ES-I3 (cell line): Measurements from ENCODE around the gene PANX2.
"Not testable (repeated sequence)": the region's sequence is repeated elsewhere in the genome, so short reads cannot be mapped to it uniquely, and the experiment has no call there.

Source experiments
- H3K36me3 ChIP-seq: 2 replicates; pipeline ENCODE4 v1.6.1; 2013; ENCODE audit warnings: mild to moderate bottlenecking, low read length, control low read depth, moderate library complexity; ENCODE audit not compliant: insufficient read depth
- H3K4me1 ChIP-seq: 2 replicates; pipeline ENCODE4 v1.6.1; 2013; ENCODE audit warnings: mild to moderate bottlenecking, control low read depth, low read length; ENCODE audit not compliant: insufficient read depth
- H3K9ac ChIP-seq: 2 replicates; pipeline ENCODE4 v1.6.1; 2013; ENCODE audit warnings: low read depth, mild to moderate bottlenecking, low read length, moderate library complexity
- H3K9me3 ChIP-seq: 2 replicates; pipeline ENCODE4 v1.6.1; 2013; ENCODE audit warnings: mild to moderate bottlenecking, low read length, moderate library complexity; ENCODE audit not compliant: control insufficient read depth, insufficient read depth

Gene PANX2

DNA sequence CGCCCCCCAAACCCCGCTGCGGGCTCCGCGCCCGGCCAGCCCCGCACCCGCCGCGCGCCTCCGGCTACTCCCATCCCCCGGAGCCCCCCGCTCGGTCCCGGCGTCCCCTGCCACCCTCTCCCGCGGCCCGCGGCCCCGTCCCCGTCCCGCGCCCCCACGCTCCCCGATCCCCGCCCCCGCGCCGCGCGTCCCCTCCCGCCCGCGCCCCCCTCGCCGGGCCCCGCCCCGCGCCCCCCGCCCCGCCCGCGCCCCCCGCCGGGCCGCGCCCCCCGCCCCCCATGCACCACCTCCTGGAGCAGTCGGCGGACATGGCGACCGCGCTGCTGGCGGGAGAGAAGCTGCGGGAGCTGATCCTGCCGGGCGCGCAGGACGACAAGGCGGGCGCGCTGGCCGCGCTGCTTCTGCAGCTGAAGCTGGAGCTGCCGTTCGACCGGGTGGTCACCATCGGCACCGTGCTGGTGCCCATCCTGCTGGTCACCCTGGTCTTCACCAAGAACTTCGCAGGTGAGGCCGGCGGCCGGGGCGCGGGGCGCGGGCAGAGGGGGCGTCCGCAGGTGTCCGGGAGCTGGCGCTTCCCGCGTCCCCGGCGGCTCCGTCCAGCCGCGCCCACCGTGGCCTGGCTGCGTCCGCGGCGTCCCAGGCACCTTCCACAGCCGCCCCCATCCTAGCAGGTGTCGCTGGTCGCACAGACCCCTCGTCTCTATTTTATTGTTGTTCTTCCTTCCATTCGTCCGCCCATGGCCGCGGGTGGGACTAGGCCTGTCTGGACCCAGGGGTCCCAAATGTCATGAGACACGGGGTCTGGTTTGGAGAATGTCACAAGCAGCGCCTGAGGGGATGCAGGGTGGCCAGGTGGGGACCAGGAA, at the start of gene PANX2:
TSS of gene PANX2 (plus strand) at position 279 of the 866 bp plus-strand sequence. CDS start at position 279, 0 bp downstream.
- H3K36me3 ChIP-seq: no peaks in the 10 kb centered on the region
- H3K9me3 ChIP-seq: no peaks in the 10 kb centered on the region
- no peaks in the 10 kb centered on the region for H3K4me1 ChIP-seq
- peak within 1 kb of the TSS; percentile 61; the same call in 1 of the 2 replicates for H3K9ac ChIP-seq

DNA sequence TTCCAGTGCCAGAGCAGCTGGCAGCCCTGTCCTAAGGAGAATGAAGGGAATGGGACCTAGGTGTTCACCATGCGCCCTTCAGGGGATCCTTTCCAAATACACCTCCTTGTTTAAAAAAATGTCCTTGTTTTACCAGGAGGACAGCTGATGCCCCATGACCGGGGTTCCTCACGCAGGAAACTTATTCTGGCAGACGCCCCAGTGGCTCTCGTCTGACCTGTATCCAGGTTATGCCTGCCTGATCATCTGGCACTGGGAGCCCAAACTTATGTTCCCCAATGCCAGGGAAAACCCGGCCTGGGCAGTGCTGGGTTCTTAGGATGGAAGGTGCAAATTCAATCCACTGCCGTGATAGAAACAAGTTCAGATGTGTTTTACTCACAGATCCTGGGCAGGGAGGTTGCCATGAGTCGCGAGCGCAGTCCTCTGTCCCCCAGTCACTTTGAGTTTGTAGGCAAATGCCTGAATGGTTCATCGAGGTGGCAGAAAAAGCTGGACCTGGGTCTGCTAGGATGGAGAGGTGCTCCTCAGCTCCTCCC, 49.3 kb upstream of the PANX2 start:
- Histone ChIP-seq H3K4me1 (peaks cover 7% of the 10 kb centered on the region; the same call in 1 of the 2 replicates), H3K9ac (no peak overlapping the region), H3K9me3 (peaks cover 4% of the 10 kb centered on the region), H3K36me3 (no peaks in the 10 kb centered on the region)

GRCh38 chr22:50123119-50123518, 47.4 kb upstream of the PANX2 start:
- H3K9me3 ChIP-seq: peaks cover 4% of the 10 kb centered on the region
- H3K9ac ChIP-seq: no peak overlapping the region
- no peaks in the 10 kb centered on the region for H3K36me3 ChIP-seq
- H3K4me1 ChIP-seq: peaks cover 7% of the 10 kb centered on the region; the same call in 1 of the 2 replicates

DNA sequence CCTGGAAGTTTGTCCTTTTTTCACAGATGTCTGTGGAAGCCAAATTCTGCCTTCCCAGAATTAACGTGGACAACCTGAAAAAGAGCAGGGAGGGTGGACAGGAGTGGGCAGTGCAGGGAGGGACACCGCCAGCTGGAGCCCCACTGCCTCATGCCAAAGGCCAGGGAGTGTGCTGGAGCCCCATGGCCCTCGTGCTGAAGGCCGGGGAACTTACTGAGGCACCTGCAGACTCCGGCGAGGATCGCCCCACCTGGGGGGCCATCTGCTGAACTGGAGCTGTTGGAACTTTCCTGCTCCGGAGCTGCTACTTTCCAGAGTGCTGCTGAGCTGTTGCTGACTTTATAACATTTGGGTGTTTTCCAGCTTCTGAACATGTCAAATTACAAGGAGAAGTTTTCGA, 45.5 kb upstream of the PANX2 start:
- Histone ChIP-seq H3K4me1 (no peaks in the 10 kb centered on the region), H3K9me3 (peaks cover 4% of the 10 kb centered on the region), H3K9ac (no peak overlapping the region), H3K36me3 (no peaks in the 10 kb centered on the region)

DNA sequence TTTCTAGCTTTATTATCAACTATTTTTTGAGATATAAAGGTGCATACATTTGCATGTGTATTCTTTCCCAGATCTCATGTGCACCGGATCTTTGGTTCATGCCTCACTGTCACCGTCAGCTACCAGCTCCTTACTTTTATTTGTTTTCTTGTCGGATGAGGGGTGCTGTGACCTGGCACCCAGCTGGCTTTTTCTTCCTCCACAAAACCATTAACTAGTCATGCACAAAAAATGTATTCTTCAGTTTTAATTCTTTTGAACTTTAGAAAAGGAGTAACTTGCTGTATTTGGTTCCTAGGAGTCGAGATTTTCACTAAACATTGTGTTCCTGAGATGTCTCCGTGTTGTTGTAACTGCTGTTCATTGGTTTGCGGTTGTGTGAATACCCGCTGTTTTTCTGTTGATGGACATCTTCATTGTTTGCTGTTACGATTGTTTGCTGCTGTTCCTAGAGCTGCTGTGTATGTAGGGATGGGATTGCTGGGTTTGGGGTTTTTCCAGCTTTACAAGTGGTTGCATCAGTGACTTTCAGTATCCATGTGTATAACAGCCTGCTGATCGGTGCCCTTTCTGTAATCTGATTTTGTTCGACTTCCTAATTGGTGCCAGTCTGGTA, 41.3 kb upstream of the PANX2 start:
- H3K9ac ChIP-seq: no peak overlapping the region
- H3K9me3 ChIP-seq: no peaks in the 10 kb centered on the region
- H3K4me1 ChIP-seq: no peaks in the 10 kb centered on the region
- H3K36me3 ChIP-seq: no peaks in the 10 kb centered on the region

- no peaks in the 10 kb centered on the region; the same call in 1 of the 2 replicates for H3K9me3 ChIP-seq
- H3K36me3 ChIP-seq: no peaks in the 10 kb centered on the region
- no peaks in the 10 kb centered on the region for H3K4me1 ChIP-seq
- H3K9ac ChIP-seq: no peak overlapping the region
Measured at GRCh38 chr22:50131894-50132293, 38.6 kb upstream of the PANX2 start.

DNA sequence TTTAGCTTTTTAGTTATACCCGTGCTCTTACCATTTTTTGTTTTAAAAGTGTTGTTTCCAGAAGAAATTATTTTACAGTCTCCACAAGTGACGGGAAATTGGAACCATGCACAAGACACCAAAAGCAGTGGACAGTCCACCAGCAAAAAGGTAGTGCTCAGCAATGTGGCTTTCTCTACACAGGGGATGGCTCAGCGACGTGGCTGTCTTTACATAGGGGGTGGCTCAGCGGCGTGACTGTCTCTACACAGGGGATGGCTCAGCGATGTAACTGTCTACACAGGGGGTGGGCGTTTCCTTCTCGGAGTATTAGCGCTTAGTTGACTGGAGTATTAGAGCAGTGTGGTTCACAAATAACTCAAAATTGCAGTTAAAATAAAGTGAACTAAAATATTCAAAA, 36.0 kb upstream of the PANX2 start:
- no peaks in the 10 kb centered on the region for H3K36me3 ChIP-seq
- H3K9ac ChIP-seq: no peak overlapping the region
- H3K4me1 ChIP-seq: no peaks in the 10 kb centered on the region
- H3K9me3 ChIP-seq: no peaks in the 10 kb centered on the region; the same call in 1 of the 2 replicates

DNA sequence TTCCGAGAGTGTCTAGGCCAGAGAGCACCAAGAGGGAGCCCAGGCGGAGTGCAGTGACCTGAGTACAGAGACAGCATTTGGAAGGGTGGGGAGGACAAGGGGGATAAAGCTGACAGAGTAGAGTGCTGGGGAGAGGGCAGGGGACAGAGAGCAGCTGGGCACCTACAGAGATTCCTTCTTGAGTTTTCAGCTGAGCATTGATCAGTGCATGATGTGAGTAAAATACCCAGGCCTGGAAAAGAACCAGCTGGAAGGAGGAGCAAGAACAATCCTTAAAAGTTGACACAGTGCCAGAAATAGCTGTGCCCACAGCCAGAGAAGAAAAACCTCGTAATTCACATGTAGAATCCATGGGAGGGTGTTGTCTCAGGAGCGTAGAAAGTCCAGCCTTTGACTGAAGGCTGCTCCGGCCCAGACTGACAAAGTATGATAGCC, 33.9 kb upstream of the PANX2 start:
- H3K4me1 ChIP-seq: no peaks in the 10 kb centered on the region
- H3K36me3 ChIP-seq: no peaks in the 10 kb centered on the region
- no peaks in the 10 kb centered on the region; the same call in 1 of the 2 replicates for H3K9me3 ChIP-seq
- H3K9ac ChIP-seq: no peak overlapping the region

GRCh38 chr22:50137277-50137676, 33.3 kb upstream of the PANX2 start:
- not testable (repeated sequence) for H3K4me1 ChIP-seq, H3K36me3 ChIP-seq, H3K9me3 ChIP-seq, H3K9ac ChIP-seq

- Histone ChIP-seq H3K4me1 (no peaks in the 10 kb centered on the region), H3K9ac (no peak overlapping the region), H3K9me3 (no peaks in the 10 kb centered on the region; the same call in 1 of the 2 replicates), H3K36me3 (no peaks in the 10 kb centered on the region)
Measured at GRCh38 chr22:50138041-50138440, 32.5 kb upstream of the PANX2 start.

DNA sequence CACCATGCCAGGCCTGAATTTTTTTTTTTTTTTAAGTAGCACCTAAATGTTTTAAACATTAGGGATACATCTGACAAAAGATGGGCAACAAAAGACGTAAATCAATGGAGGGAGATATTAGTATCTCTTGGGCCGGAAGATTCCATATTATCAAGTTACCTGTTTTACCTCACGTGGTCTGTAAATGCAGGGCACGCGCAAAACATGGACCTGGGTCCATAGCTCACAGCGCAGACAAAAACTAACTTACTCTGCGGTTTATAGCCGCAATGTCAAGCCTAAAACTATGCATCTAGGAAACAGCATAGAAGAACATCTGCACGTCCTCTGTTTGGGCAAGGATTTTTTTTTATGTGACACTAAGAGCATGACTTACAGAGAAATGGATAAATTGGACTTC, 31.5 kb upstream of the PANX2 start:
- Histone ChIP-seq H3K36me3 (no peaks in the 10 kb centered on the region), H3K9ac (no peak overlapping the region)

GRCh38 chr22:50139843-50140415, 30.6 kb upstream of the PANX2 start:
- H3K36me3 ChIP-seq: no peaks in the 10 kb centered on the region
- H3K9ac ChIP-seq: no peak overlapping the region
- no peaks in the 10 kb centered on the region for H3K4me1 ChIP-seq
- H3K9me3 ChIP-seq: no peaks in the 10 kb centered on the region

More for the DNA sequence above, 31.5 kb upstream of the PANX2 start:
- H3K9me3 ChIP-seq: no peaks in the 10 kb centered on the region; the same call in 1 of the 2 replicates
- H3K4me1 ChIP-seq: no peaks in the 10 kb centered on the region

DNA sequence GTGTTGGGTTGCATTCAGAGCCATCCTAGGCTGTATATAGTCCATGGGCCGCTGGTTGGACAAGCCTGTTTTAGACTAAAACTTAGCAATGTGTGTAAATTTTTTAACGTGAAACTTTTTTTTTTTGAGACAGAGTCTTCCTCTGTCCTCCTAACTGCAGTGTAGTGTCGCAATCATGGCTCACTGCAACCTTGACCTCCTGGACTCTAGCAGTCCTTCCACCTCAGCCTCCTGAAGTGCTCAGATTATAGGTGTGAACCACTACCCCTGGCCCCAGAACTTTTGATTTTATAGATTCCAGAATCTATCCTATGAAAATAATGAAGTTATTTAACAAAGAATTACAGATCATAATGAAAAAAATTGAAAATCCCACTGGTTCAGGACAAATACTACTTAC, 29.9 kb upstream of the PANX2 start:
- no peaks in the 10 kb centered on the region for H3K4me1 ChIP-seq
- H3K9ac ChIP-seq: no peak overlapping the region
- no peaks in the 10 kb centered on the region for H3K36me3 ChIP-seq
- no peaks in the 10 kb centered on the region for H3K9me3 ChIP-seq

- no peaks in the 10 kb centered on the region for H3K9me3 ChIP-seq
- H3K36me3 ChIP-seq: no peaks in the 10 kb centered on the region
- no peak overlapping the region for H3K9ac ChIP-seq
- H3K4me1 ChIP-seq: no peaks in the 10 kb centered on the region
Measured at GRCh38 chr22:50141462-50141861, 29.1 kb upstream of the PANX2 start.
